ENCODE data around the gene CYP24A1.

The CYP24A1 gene

DNA sequence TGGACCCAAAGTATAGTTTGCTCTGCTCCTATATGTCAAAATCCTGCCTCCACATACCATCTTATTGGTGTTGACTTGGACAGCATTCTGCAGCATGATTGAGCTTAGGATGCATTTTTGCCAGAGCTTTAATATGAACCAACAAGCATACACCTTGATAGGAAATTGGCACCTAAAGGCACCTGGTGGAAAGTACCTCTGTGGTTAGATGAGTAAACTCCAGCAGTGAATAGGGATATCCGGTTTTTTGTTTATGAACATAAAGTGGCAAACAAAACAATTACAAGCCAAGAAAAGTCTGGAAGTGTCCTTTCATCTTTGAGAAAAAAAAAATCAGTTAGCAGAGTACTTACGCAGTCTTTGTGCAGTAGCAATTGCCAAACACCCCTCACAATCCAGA lies 6.2 kb upstream of the CYP24A1 start:
- H3K27ac ChIP-seq, result no peak overlapping the region
- TF ChIP-seq, protein P1, sequence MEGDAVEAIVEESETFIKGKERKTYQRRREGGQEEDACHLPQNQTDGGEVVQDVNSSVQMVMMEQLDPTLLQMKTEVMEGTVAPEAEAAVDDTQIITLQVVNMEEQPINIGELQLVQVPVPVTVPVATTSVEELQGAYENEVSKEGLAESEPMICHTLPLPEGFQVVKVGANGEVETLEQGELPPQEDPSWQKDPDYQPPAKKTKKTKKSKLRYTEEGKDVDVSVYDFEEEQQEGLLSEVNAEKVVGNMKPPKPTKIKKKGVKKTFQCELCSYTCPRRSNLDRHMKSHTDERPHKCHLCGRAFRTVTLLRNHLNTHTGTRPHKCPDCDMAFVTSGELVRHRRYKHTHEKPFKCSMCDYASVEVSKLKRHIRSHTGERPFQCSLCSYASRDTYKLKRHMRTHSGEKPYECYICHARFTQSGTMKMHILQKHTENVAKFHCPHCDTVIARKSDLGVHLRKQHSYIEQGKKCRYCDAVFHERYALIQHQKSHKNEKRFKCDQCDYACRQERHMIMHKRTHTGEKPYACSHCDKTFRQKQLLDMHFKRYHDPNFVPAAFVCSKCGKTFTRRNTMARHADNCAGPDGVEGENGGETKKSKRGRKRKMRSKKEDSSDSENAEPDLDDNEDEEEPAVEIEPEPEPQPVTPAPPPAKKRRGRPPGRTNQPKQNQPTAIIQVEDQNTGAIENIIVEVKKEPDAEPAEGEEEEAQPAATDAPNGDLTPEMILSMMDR (conservative IDR thresholded peaks at IDR 0.05), result no peak

DNA sequence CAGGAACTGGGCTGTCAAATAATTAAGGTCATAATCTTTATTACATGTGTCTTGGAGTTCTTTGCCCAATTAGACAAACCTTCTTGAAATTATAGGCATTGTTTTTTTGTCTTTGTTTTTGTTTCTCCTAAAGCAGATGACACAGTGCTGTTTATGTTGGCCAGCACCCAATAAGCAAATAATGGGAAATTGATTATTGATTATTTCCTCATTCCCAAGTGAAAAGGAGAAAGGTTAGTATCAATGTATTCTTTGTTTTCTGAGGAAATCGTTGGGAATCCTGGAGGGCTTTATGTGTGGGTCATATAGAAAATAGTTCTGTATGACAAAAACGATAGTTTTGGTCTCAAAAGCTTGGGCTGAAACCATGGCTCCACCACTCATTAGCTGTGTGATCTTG lies 4.5 kb upstream of the CYP24A1 start:
- no peak overlapping the region for H3K27ac ChIP-seq
- TF ChIP-seq, protein P1 (conservative IDR thresholded peaks at IDR 0.05), result no peak

DNA sequence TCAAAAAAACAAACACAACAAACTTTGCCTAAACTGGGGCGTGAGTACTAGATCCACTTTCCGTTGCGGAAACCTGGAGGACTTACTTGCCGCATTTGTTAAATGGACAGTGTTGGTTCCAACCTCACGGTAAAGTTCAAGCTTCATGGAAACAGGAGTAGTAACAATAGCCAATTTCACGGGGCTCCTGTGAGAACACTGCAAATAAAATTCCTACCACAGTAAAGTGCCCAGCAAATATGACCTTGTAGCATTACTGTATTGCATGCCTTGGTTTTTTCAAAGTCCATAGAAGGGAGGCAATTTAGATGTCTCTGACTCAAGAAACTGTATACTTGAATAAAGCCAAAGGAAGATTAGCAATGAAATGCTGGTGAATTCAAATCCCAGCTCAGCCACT lies 3.6 kb upstream of the CYP24A1 start:
- TF ChIP-seq, protein P1 (conservative IDR thresholded peaks at IDR 0.05), result no peak
- no peak overlapping the region for H3K27ac ChIP-seq

DNA sequence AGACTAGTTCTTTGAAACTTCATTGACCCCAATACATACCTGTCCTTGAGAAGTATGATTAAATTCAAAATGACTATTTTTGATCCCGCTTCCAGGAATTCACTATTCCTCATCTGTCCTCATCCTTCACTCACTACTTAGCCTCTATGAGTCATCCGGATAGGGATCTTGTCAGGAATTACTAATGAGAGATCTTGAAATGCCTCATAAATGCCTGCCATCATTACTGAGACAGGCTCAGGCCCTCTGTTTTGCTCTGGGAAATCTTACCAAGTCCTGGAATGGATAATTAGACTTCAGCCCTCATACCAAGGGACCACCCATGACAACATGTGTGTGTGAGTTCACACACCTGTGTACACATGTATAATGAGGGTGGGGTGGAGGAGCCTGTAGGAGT lies 2.8 kb upstream of the CYP24A1 start:
- TF ChIP-seq, protein P1 (conservative IDR thresholded peaks at IDR 0.05), result no peak
- no peak overlapping the region for H3K27ac ChIP-seq

DNA sequence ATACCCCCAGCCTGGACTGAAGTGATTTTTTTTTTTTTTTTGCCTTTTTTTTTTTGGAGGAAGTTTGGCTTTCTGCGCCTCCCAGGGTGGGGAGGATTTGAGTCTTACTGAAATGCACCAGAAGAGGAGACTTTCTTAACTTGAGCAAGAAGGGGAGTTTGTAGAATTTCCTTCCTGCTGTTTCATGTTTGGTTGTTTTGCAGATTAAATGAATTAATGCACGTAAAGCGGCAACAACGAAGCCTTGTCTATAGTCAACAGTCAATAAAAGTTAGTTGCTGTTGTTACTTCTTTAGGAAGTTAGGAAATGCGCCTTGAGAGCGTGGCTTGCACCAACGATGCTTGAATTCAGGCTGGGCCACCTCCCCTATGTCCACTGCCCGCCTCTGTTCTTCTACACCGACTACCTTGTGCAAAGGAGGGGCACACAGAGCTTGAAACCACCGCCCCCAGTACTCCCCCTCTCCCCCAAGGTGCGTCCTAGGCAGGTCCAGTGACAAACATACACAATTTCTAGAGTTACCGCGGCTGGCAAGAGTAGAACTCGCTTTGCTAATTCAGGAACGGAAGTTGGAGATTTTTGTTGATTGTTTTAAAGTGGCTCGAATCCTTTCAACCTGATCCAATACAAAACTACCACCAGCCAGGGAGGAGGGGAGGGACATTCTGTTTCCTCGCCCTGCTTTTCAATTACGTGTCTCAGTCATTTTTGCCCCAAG lies 830 bp upstream of the CYP24A1 start:
- TF ChIP-seq, protein P1 (conservative IDR thresholded peaks at IDR 0.05), result no peak
- H3K27ac ChIP-seq, result no peak overlapping the region

DNA sequence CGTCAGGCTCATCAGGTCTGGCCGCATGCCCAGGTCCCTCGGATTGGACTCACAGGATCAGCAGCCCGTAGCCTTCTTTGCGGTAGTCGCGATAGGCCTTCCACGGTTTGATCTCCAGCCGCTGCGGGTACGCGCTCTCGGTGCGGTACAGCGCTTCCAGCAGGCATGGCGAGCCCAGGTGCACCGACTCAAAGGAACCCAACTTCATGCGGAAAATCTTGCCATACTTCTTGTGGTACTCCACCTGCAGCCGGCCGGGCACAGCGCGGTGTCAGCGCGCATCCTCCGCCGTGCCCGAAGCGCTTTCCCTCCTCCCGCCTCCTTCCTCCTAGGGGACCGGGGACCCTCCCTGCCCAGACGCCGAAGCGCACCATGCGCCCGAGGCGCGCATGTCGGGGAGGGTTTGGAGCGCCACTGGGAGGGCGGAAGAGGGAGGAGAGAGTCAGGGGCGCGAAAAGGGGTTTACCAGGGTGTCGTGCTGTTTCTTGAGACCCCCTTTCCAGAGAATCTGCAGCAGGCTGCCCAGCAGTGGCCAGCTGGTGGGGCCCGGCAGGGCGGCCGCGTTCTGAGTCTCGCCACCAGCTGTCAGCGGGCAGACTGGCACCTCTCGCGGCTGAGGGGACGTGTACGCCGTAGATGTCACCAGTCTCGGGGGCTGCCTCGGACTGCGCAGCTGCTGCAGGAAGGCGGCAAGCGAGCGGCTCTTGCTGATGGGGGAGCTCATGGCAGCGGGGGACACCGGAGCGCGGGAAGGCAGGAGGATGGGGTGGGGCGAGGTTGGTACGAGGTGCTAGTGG lies 732 bp downstream of the CYP24A1 start:
- no peak overlapping the region for H3K27ac ChIP-seq
- TF ChIP-seq, protein P1 (conservative IDR thresholded peaks at IDR 0.05), result no peak

DNA sequence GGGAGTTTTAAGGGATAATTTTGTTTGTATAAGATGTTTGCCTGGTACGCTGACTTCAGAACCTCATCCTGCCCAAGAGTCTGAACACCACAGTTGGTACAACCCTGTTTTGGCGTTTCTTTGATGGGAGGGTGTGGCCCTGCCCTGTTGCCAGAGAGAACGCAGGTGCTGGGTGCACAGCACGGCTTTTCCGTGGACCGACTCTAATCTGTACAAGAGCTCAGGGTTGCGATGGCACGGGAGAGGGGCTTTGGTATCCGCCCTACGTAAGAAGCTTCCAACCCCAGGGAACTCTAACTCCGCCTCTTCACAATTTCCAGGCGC lies 1.3 kb downstream of the CYP24A1 start:
- H3K27ac ChIP-seq, result no peak overlapping the region
- TF ChIP-seq, protein P1 (conservative IDR thresholded peaks at IDR 0.05), result no peak
